GM12878 (cell line): ENCODE results near the gene IGSF22. TPM values are rescaled to one million over a fixed set of nuclear protein-coding genes. Genes with fewer than 3 reads are reported as not detected.

Experiments
- CBFB ChIP-seq: IDR thresholded peaks from 2 replicates; pipeline ENCODE4 v1.6.1; 2016; ENCODE audit warnings: antibody characterized with exemption, low read depth
- CTCF ChIP-seq, 3 experiments: IDR thresholded peaks in 2 of 3; conservative IDR thresholded peaks in 1 of 3; 2 replicates each; pipeline ENCODE4 v1.5.1; 2011; ENCODE audit warnings: low read depth in 3 of 3, low read length in 3 of 3, mild to moderate bottlenecking in 3 of 3, control low read depth in 2 of 3, moderate library complexity in 2 of 3, inconsistent platforms in 1 of 3, mixed read lengths in 1 of 3; ENCODE audit not compliant: control insufficient read depth in 2 of 3, insufficient read depth in 1 of 3; ENCODE audit errors: extremely low read depth in 1 of 3
- E4F1 ChIP-seq: fragments of 450-650 bp; IDR thresholded peaks from 2 replicates; pipeline ENCODE4 v1.6.1; 2018; ENCODE audit warnings: borderline replicate concordance, mild to moderate bottlenecking; ENCODE audit not compliant: partially characterized antibody
- IRF4 ChIP-seq: IDR thresholded peaks from 2 replicates; pipeline ENCODE4 v1.6.1; 2011; ENCODE audit warnings: low read depth, low read length
- MAX ChIP-seq: IDR thresholded peaks from 2 replicates; pipeline ENCODE4 v1.6.1; 2012; ENCODE audit warnings: low read depth, low read length, improper control_type of control experiment
- NFIC ChIP-seq: IDR thresholded peaks from 2 replicates; pipeline ENCODE4 v1.6.1; 2012; ENCODE audit warnings: low read depth, mild to moderate bottlenecking, inconsistent platforms, low read length, moderate library complexity
- POU2F2 ChIP-seq: IDR thresholded peaks from 3 replicates; pipeline ENCODE4 v1.6.1; 2011; ENCODE audit warnings: low read depth, mild to moderate bottlenecking, low read length, borderline replicate concordance
- RAD21 ChIP-seq: IDR thresholded peaks from 2 replicates; pipeline ENCODE4 v1.6.1; 2011; ENCODE audit warnings: mild to moderate bottlenecking, low read depth, low read length, moderate library complexity; ENCODE audit not compliant: insufficient read depth
- SIX5 ChIP-seq: IDR thresholded peaks from 2 replicates; pipeline ENCODE4 v1.6.1; 2011; ENCODE audit warnings: mild to moderate bottlenecking, low read depth, low read length, moderate library complexity; ENCODE audit not compliant: severe bottlenecking
- SMARCA5 ChIP-seq: fragments of 450-650 bp; IDR thresholded peaks from 2 replicates; pipeline ENCODE4 v1.6.1; 2017; ENCODE audit warnings: mild to moderate bottlenecking
- STAT1 ChIP-seq: fragments of 450-650 bp; conservative IDR thresholded peaks from 2 replicates; pipeline ENCODE4 v1.6.1; 2014; ENCODE audit warnings: antibody characterized with exemption, mild to moderate bottlenecking
- ZNF274 ChIP-seq: IDR thresholded peaks from one replicate; pipeline ENCODE4 v1.8.0; 2011; ENCODE audit not compliant: insufficient read length, insufficient read depth
- polyA plus RNA-seq, 11 experiments: library from polyadenylated mRNA; depleted of rRNA in 4 of 11; unstranded in 6 of 11; stranded (reverse) in 5 of 11; fragments of >200 nt; fragmentation: Nextera tagmentation in 4 of 11; fragmentation: Illumina TruSeq in 1 of 11; extraction: Ambion mirVana in 4 of 11; extraction: Trizol in 1 of 11; gene quantifications; 1 replicate in 1 of 11; 2 replicates in 10 of 11; pipeline versions ENCODE4 v1.2.1 to v1.2.3, GENCODE V29; 2011 to 2016; ENCODE audit warnings: inconsistent platforms in 2 of 11, missing spikeins in 2 of 11, low read depth in 1 of 11
- total RNA-seq, 4 experiments: library from RNA; depleted of rRNA in 3 of 4; stranded (reverse); fragments of >200 nt in 3 of 4; fragmentation: Illumina TruSeq in 1 of 4; extraction: Trizol in 1 of 4; gene quantifications; 2 replicates each; pipeline versions ENCODE4 v1.2.1 to v1.2.3, GENCODE V29; 2013 to 2021

IGSF22 gene
- total and polyA plus RNA-seq, 10 of the 15 experiments (the other 5 are each of a cell fraction or from before 2014, with no cell fraction given): 0.02 to 0.18 TPM; not detected in 8

- TF ChIP-seq E4F1 (no peak), POU2F2 (no peak), CTCF (IDR thresholded peaks at IDR 0.05 in 2 of 3, conservative IDR thresholded peaks at IDR 0.05 in 1 of 3; ENCODE audit: control insufficient read depth in 2 of 3, extremely low read depth in 1 of 3, insufficient read depth in 1 of 3, low read depth in 3 of 3, low read length in 3 of 3) (peak; percentile 73 to 94 (median 90)), SMARCA5 (no peak), STAT1 (no peak), MAX (no peak), IRF4 (0 out of 2 replicates have a peak, but pooled peaks have one; percentile 57), ZNF274 (no peak), SIX5 (no peak), RAD21 (peak; percentile 41), CBFB (no peak), NFIC (no peak)
- TF ChIP-seq, all 136 proteins: peak for 5
Observed at GRCh38 chr11:18727479-18728236, 1.7 kb upstream of the IGSF22 start (continued).
